RPMI7951 (cell line): ENCODE measurements around the gene CCNK. TPM values are rescaled to one million over a fixed set of nuclear protein-coding genes. Genes with fewer than 3 reads are reported as not detected.

Experiments used
- DNase-seq: peaks from one replicate; pipeline ENCODE4 v3.0.0-alpha.2; 2012; ENCODE audit warnings: low read depth
- total RNA-seq: library from RNA; depleted of rRNA; stranded (reverse); fragments of >200 nt; shearing (Covaris generic); gene quantifications from 2 replicates; pipeline ENCODE4 v1.2.3, GENCODE V29; 2014

The CCNK gene
- total RNA-seq, 1 experiment from 2014 or later: 15.7 TPM

DNA sequence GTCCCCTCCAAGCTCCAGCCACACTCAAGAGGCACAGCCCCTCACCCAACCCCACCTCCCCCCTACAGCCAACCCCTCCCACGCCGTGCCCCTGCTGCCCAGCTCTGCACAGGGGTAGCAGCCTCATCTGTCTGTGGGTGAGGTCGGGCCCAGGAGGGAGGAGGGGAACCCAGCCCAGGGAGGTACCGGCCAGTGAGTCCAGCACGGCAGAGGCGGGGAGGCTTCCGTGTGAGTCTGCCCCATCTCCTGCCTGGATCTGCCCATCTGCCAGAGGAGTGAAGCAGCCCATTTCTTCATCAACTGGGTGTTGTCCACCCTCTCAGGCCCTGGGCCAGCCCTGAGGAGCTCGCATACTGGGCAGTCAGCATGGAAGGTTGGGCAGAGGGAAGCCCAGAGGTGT is 54.2 kb downstream of the CCNK start:
- no peak for DNase-seq

DNA sequence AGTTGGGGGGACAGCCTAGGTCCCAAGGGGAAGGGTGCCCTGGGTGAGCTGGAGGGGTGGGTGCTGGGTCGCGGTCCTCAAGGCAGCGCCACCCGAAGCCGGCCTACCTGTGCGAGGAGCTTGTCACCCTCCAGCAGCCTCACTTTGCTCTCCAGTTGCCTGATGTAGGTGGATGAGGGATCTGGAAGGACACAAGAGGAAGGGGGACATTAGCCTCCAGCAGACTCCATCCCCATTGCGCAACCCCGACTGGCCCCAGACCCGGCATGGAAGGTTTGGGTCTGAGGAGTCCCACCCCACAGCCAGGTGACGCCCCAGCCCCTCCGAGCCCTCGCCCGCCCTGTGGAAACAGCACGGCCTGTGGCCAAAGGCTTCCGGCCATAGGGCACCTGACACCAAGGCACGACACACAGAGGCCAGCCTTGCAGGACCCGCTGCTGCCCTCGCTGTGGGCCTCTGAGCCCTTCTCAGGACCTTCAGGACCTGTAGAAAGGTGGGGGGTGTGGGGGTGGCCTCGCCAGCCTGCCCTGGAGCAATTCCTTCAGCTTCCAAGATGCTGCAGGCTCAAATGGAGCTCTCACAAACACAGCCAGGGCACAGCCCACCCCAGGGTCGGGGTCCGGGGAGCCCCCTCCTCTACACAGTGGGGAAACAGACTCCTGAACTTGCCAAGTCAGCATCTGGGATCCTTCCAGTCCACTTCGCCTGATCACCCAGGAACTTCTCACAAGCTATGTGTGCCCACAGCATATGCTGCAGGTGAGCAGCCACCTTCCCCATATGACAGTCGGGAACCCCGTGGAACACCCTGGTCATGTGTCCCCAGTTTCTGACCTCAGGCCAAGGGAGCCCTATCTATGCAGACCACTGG is 54.9 kb downstream of the CCNK start:
- DNase-seq: no peak

DNA sequence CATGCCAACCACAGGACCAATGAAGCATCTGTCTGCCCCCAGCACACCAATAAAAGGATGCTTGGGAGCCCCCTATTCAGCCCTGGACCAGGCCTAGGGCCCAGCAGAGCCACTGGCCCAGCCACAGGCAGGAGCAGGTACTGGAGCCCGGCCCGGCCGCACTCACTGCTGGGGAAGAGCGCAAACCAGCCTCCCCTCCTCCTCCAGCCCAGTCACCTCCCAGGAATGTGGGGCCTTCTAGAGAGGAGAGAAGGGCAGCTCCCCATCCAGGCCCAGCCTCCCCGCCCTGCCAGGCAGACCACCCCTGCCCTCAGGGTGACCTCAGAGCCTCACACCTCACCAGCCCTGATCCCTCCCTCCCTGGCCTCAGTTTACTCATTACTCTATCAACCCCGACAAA is 56.2 kb downstream of the CCNK start:
- peak; percentile 68 for DNase-seq

DNA sequence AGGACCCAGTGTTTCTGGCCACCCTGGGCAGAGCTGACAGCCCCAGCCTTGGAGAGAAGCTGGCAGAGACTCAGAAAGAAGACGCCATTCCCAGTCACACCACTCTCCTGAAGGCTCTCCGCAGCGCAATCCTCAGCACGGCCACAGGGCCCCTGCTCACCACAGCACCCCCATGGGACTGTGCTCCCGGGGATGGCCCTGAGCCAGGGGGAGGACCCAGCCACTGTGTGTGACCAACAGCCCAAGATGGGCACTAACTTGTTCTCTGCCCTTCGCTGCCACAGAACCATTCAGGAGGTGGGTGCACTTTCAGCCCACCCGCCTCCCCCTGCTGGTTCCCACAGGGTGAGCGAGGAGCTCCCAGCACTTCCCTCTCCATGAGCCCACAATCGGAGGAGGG is 57.1 kb downstream of the CCNK start:
- DNase-seq: no peak

DNA sequence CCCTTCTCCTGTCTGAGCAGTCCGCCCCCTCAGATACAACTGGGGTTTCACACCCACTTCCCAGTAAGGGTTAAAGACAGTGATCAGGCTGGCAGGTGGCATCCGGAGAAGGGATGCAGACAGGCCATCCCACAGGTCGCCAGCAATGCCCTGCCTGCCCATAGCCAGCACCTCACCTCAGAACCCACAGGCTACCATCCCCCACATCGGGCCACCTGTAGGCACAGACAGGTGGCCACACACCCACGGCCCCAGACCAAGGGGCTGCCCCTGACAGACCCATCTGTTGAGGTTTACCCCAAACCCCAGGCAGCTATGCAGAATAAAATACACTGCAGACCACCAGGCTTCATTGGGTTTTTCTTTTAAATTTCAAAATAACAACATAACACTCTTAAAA is 57.5 kb downstream of the CCNK start:
- no peak for DNase-seq

DNA sequence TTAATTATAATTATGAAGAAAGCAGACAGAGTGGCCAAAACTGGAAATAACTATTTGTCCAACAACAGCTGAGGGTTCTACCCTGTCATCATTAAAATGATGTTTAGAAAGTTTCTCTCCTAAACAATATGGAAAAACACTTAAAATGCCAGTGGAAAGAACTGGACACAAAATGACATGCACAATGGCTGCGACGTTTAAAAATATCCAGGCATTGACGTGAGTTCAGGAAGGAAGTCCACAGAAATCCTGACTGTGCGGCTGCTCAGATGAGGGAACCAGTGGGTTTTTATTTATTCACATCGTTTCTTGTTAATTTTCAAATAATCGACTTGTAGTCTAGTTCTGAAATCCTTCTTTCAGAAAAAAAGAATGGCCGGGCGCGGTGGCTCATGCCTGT is 58.3 kb downstream of the CCNK start:
- DNase-seq: no peak

DNA sequence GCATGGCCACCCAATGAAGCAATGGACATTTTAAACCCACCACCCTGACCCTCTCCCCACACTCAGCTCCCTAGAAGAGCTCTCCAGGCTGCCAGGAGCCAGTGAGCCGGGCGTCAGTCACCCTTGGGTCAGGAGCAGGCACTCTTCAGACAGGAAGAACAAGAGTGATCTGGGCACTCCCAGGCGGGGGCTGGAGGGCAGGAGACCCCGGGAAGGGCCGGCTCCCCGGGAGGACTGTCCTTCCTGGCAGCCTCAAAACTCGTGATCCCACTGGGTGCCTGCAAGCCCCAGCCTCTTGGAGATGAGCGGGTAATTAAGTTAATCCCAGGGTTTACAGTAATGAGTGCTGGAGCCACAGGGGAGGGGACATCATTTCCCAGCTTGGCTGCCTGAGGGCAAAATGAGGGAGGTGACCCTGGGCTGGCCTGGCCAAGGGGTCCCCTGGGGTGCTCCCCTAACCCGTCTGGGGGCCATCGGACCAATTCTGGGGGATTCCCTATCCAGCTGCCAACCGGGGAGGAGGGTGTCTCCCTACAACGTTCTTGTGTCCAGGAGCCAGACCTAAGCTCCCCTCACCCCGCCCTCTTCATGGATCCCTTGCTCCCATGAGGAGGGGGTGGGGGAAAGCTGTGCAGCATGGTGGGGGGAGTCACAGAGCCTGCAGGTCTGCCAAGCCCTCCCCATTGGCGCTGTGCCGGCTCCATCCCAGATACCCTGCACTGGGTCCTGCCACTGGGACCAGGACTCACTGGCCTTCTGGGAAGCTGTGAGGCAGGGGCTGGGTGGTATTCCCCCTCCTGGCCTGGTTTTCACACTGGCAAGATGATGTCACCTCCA is 59.2 kb downstream of the CCNK start:
- no peak for DNase-seq

DNA sequence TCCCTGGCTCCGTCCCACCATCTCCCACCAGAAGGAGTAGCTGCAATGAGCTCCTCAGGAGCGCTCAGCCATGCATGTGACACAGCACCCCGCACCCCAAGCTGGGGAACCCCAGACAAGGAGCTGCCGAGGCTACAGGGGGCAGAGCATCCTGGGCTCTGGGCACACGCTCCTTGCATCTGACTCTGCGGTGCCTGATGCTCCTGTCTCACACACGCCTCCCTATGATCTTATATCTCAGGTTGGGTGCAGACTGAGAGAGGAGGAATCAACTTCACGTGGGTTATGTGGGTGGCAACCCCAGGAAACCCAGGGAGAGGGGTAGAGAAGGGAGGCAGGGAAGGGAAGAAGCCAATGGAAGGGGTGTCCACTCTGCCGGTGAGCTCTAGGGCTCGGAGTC is 60.0 kb downstream of the CCNK start:
- no peak for DNase-seq

DNA sequence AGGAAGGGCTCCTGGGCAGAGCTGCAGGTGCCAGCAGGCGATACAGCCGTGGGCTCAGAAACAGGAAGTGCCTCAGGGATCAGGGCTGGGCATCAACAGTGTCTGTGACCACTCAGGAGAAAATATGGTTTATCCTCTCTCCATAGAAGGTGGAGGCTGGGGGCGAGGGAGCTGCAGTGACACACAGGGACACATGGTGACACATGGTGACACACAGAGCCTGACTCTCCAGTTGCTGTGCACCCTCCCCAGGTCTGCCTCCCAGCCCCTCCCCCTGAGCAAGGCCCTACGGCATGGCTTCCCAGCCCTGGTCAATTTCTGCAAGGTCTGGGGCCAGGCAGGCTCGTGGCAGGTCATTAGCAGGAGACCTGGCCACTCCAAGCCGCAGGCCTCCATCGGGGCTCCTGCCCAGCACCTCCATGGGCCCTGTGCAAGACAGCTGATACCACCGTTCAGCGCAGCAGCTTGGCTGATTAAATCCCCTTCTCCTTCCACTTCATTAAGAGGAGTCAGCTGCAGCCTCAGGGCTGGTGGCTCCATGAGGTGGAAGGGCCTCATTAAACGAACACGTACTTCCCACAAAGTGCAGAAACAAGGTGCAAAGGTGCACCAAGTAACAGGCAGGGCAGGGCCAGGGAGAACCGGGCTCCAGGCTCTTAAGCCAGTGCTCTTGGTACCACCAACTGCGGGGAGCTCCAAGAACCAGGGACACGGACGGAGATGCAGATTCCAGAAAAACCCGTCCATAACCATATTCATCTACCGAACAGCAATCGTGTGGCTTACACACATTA is 60.7 kb downstream of the CCNK start:
- no peak for DNase-seq

DNA sequence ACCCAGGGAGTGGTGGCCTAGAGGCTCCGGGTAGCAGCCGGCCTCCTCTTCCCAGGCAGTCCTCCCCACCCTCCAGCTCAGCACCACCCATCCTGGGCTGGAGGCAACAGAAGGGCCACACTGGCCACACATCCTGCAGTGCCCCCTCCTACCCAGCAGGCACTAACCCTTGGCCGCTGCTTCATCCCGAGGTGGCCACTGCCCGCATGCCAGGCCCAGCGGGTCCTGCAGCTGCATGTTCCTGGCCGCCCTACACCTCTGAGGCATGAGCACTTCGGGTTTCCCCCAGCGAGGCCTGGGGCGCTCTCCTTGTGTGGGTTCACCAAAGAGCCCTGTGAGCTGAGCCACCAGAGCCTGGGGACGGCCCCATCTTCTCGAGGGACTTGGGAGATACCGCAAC is 61.4 kb downstream of the CCNK start:
- no peak for DNase-seq

DNA sequence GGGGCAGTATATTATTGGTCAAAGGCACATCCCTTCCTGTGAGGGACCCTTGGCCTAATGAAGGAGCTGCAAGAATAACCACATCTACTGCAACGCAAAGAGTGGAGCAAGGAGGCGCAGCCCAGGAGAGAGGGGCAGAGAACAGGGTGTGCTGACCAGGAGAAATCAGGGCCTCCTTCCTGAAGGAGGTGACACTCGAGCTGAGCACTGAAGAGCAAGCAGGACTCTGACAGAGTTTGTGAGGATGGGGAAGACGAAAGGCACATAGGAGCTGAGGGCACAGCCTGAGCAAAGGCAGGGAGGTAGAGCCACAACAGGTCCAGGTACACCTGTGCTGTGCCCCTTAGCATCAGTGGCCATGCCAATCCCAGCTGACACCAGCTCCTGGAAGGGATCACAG is 62.2 kb downstream of the CCNK start:
- DNase-seq: no peak

DNA sequence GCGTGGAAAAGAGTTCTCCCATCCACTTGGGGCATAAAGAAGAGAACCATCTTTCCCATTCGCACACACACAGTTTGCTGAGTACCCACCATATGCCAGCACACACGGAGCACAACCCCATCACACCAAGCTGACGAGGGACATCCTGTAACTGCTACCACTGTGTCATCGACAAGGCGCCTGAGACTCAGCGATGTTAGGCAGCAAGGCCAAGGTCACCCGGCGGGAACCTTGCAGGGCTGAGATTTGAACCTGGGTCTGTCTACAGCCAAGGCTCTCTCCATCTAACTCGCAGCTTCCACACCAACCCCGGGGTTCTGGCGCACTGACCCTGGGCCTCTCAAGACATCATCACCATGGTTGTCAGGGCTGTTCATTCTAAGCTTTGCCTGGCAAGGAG is 62.8 kb downstream of the CCNK start:
- DNase-seq: no peak

DNA sequence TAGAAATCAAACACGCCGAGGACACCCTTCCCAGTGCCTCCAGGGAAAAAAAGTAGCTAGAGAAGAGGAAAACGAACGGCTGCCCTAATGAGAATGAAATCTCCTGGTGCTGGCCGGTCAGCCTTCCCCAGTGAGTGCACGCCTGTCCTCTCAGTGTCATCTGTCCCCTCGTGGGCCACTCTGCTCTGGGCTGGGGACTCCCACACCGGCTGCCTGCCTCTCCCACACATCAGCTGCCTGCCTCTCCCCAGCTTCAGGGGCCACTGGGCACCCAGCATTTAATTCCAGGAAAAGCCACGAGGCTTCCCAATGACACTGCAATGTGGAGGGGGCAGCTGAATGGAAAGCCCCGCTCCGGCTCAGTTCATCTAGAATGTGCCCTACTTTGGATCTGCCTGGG is 63.8 kb downstream of the CCNK start:
- DNase-seq: no peak

DNA sequence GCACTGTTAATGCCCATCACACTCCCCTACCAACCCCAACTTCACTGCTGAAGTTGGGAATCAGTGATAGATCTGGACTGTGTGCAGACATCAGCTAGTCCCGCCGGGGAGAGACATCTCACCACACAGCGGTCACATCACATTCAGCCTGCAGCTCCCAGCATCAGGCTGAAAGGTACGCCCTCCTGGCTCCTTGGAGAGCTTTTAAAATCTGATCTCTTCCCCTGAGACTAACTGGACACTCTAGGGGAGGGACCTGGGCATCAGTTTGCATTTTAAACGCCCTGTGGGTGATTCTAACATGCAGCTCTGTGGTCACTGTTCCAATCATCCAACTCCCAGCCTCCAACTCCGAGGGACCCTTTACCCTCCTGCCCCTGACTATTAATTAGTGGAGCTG is 64.4 kb downstream of the CCNK start:
- no peak for DNase-seq

DNA sequence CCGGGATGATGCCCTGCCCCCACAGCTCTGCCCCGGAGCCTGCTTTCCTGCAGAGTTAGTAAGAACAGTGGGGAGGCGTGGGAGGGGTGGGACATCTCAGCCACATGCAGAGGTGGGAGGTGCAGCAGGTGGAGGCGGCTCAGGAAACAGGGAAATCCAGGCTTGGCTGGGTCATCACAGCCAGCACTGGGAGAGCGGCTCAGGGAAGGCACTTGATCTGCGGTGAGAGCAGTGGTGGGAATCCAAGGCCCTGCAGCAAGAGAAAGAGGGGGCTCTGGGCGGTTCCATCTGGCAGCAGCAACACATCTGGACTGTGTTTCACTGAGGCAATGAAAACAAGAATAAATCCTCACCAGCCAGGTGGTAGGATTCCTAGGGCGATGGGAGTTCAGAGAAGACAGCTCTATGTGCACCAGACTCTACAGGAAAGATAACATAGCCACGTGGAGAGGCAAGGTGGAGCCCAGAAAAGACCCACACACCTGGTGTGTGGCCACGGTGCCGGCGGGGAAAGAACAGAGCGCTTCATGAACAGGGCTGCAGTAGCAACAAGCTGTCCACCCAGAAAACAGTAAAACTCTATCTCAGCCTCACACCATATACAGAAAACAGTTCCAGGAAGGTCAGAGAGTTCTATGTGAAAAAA is 65.1 kb downstream of the CCNK start:
- no peak for DNase-seq

DNA sequence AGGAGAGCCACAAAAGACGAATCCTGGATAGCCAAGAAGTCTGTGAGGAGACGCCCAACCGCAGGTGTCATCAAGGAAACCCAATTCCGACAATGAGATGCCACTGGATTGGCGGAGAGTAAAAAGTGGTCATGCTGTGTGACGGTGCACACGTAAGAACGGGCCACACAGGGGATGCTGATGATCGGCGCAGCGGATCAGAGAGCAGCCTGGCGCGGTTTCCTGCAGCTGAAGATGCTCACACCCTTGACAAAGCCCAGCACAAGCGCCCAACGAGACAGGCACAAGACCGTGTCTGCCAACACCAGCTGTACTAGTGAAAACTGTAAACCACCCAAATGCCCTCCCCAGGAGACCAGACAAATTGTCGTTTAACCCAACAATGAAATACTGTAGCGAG is 67.0 kb downstream of the CCNK start:
- no peak for DNase-seq

DNA sequence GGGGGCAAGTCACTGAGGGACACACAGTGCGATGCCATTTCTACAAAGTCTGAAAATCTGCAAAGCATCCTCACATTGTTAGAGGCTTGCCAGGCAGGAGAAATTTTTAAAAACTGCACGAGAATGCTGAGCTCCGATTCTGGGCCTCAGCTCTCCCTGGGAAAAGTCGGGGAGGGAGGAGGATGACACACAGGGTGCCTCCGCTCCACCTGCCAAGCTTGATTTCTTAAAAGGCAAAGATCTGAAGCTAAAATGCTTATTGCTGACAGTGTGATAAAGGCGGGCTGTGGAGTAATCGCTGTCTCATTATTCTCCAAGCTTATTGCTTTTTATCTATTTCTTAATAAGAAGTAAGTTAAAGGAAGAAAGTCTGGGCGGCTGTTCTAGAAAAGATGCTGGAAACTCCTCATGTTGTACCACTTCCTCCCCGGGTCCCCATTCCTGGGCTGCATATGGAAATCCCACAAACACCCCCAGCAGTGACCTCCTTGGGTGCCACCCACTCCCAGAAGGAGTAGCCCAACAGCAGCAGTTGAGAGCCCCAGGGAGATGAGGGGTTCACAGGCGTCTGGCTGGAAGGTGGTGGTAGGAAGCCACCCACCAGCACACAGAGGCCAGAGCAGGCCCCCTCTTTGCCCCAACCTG is 67.8 kb downstream of the CCNK start:
- no peak for DNase-seq

DNA sequence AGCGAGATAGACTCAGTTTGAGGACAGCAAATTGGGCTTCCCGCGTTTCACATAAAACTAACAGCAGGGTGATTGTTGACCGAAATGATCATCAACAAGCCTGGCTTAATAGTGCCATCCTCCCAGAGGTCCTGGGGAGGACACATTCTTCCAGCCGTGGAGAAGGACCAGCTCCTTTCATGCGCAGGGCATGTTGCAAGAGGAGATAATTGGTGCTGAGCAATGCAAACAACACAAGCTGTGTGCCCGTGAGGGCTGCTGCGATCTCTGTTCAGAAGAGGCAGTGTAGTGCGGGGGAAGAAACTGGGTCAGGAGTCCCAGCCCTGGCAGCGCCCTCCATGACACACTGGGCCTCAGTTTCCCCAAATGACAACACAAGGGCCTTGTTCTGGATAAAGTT is 68.5 kb downstream of the CCNK start:
- DNase-seq: no peak

DNA sequence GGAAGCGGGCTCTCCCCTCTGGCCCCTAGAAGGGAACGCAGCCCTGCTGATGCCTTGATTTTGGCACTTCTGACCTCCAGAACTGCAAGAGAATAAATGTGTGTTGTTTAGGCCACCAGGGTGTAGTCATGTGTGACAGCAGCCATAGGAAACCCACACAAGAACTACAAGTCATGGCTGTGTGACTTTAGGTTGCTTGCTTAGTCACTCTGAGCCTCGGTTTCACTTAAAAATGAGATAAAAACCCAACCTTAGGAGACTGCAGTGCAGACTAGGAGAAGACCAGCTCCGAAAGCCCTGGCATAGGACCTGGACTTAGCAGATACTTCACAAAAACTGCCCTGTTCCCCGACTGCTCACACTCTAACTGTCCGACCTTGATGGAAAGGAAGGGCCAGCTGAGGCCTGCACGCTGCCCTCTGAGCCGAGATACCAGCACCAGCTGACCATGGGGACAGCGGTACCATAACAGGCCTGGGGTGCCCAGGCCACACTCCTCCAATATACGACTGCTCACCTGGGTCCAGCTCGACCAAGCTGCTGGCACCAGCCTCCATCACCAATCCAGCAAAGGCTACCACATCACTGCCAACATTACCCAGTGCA is 69.3 kb downstream of the CCNK start:
- DNase-seq: no peak

DNA sequence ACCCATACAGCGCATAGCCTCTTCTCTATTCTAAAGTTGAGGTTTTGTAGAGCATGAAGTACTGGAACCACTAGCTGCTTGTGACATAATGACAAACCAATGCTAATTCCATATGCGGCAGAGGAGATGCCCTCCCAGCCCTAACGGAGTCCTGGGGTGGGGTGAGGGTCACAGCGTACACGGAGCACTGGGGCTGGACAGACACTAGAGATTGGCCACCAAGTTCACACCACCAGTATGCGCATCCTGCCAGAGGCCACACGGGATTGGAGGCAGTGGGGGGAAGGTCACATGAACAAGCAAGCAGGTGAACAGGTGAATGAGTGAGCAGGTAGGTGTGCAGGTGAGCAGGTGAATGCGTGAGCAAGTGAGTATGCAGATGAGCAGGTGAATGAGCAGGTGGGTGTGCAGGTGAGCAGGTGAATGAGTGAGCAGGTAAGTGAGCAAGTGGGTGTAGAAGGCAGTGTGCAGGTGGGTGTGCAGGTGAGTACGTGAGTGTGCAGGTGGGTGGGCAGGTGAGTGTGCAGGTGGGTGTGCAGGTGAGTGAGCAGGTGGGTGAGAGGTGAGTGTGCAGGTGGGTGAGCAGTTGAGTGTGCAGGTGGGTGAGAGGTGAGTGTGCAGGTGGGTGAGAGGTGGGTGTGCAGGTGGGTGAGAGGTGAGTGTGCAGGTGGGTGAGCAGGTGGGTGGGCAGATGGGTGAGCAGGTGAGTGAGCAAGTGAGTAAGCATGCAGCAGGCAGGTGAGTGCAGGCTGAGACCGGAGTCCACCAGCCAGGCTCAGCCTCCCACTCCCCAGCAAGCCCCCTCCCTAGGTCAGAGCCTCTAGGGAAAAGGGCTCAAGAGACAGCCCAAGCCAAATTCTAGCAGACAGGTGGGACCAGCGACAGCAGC is 70.1 kb downstream of the CCNK start:
- peak; percentile 11 for DNase-seq
